Right atrium auricular region (tissue), 2 donors: ENCODE results near the gene PAX5. TPM values are rescaled to one million over a fixed set of nuclear protein-coding genes. Genes with fewer than 3 reads are reported as not detected.

Experiments used
- DNase-seq: peaks from one replicate; pipeline ENCODE4 v3.0.0-alpha.2; 2019; ENCODE audit warnings: low spot score
- H3K27ac ChIP-seq, 2 donors: fragments of 200-600 bp; sonication (generic); 1 replicate in 1 of 2; 2 replicates in 1 of 2; pipeline ENCODE4 v1.5.1; 2016 to 2019
- H3K27me3 ChIP-seq, 2 donors: fragments of 200-600 bp; sonication (generic); one replicate each; pipeline versions ENCODE4 v1.5.1 to v1.6.0; 2017 to 2019
- H3K36me3 ChIP-seq: fragments of 200-600 bp; sonication (generic); one replicate; pipeline ENCODE4 v1.5.1; 2016
- H3K4me1 ChIP-seq, 2 donors: fragments of 200-600 bp; sonication (generic); one replicate each; pipeline versions ENCODE4 v1.5.1 to v1.6.0; 2017 to 2019
- H3K4me3 ChIP-seq, 2 donors: fragments of 200-600 bp; sonication (generic); 1 replicate in 1 of 2; 2 replicates in 1 of 2; pipeline ENCODE4 v1.5.1; 2017 to 2019; ENCODE audit warnings: mild to moderate bottlenecking in 1 of 2, moderate library complexity in 1 of 2
- H3K9me3 ChIP-seq, 2 donors: fragments of 200-600 bp; sonication (generic); one replicate each; pipeline ENCODE4 v1.5.1; 2019
- CTCF ChIP-seq, 2 donors: fragments of 200-600 bp; sonication (generic); IDR thresholded peaks; one replicate each; pipeline ENCODE4 v1.5.1; 2019; ENCODE audit warnings: antibody characterized with exemption in 2 of 2
- total RNA-seq, 2 donors: library from RNA; depleted of rRNA; stranded (reverse); fragments of >200 nt; gene quantifications; one replicate each; pipeline ENCODE4 v1.1.0, GENCODE V29; 2016

Gene PAX5
- total RNA-seq, 2 donors from 2014 or later: 0.59 TPM; not detected in 1

- no peaks in the 10 kb centered on the region for H3K4me1 ChIP-seq
- no peaks in the 10 kb centered on the region for H3K9me3 ChIP-seq
- H3K4me3 ChIP-seq: no peak overlapping the region
- DNase-seq: no peak
- no peak for TF ChIP-seq CTCF (IDR thresholded peaks at IDR 0.05)
- no peaks in the 10 kb centered on the region for H3K36me3 ChIP-seq
- no peaks in the 10 kb centered on the region for H3K27me3 ChIP-seq
- H3K27ac ChIP-seq: no peak overlapping the region
Observed at GRCh38 chr9:36948051-36948450, 86.0 kb downstream of the PAX5 start.

- H3K27ac ChIP-seq: no peak overlapping the region
- H3K36me3 ChIP-seq: no peaks in the 10 kb centered on the region
- H3K27me3 ChIP-seq: no peaks in the 10 kb centered on the region
- no peaks in the 10 kb centered on the region for H3K4me1 ChIP-seq
- no peaks in the 10 kb centered on the region for H3K9me3 ChIP-seq
- no peak for TF ChIP-seq CTCF (IDR thresholded peaks at IDR 0.05)
- H3K4me3 ChIP-seq: no peak overlapping the region
- no peak for DNase-seq
Observed at GRCh38 chr9:36946653-36947052, 87.4 kb downstream of the PAX5 start.

- no peak for TF ChIP-seq CTCF (IDR thresholded peaks at IDR 0.05)
- H3K4me3 ChIP-seq: no peak overlapping the region
- no peaks in the 10 kb centered on the region for H3K27me3 ChIP-seq
- H3K4me1 ChIP-seq: no peaks in the 10 kb centered on the region
- H3K36me3 ChIP-seq: no peaks in the 10 kb centered on the region
- no peak overlapping the region for H3K27ac ChIP-seq
- no peak for DNase-seq
- no peaks in the 10 kb centered on the region for H3K9me3 ChIP-seq
Observed at GRCh38 chr9:36945999-36946398, 88.1 kb downstream of the PAX5 start.

GRCh38 chr9:36942891-36943290, 91.2 kb downstream of the PAX5 start:
- Histone ChIP-seq H3K9me3 (no peaks in the 10 kb centered on the region), H3K4me1 (no peaks in the 10 kb centered on the region), H3K27ac (no peak overlapping the region), H3K27me3 (no peaks in the 10 kb centered on the region), H3K4me3 (no peak overlapping the region), H3K36me3 (no peaks in the 10 kb centered on the region)
- DNase-seq: no peak
- TF ChIP-seq CTCF (IDR thresholded peaks at IDR 0.05): no peak

GRCh38 chr9:36941441-36941840, 92.6 kb downstream of the PAX5 start:
- no peak for TF ChIP-seq CTCF (IDR thresholded peaks at IDR 0.05)
- Histone ChIP-seq H3K9me3 (no peaks in the 10 kb centered on the region), H3K36me3 (no peaks in the 10 kb centered on the region), H3K27ac (no peak overlapping the region), H3K27me3 (no peaks in the 10 kb centered on the region), H3K4me3 (no peak overlapping the region), H3K4me1 (no peaks in the 10 kb centered on the region)
- no peak for DNase-seq

GRCh38 chr9:36940881-36941280, 93.2 kb downstream of the PAX5 start:
- Histone ChIP-seq H3K27me3 (no peaks in the 10 kb centered on the region), H3K9me3 (no peaks in the 10 kb centered on the region), H3K36me3 (no peaks in the 10 kb centered on the region), H3K4me1 (no peaks in the 10 kb centered on the region), H3K4me3 (no peak overlapping the region), H3K27ac (no peak overlapping the region)
- TF ChIP-seq CTCF (IDR thresholded peaks at IDR 0.05): no peak
- DNase-seq: no peak
